SKM-1 treated with dmso at 0.1 percent for 144 hours (cell line): ENCODE results near the gene NGF.

Source experiments
- DNase-seq: peaks from one replicate; lab custom pipeline; 2025; ENCODE audit not compliant: unreplicated experiment; lab: John Stamatoyannopoulos, UW

NGF gene

DNA sequence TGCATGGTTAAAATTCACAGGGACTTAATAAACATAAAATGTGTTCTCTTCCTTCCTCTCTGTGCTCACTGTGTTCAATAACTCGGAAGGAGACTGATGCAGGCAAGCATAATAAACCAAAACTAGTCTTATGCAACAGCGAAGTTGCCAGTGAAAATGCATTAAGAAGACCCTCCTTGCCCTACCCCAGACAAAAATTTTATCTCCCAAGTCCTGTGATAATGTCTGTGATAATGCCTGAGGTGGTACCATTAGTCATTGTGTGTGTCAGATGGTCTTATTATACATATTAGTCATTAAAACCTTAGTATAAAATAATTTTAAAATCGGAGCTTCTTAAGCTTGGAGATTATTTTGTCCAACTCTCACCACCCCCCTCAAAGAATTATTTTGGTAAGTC is 97.8 kb downstream of the NGF start:
- no peak for DNase-seq

DNA sequence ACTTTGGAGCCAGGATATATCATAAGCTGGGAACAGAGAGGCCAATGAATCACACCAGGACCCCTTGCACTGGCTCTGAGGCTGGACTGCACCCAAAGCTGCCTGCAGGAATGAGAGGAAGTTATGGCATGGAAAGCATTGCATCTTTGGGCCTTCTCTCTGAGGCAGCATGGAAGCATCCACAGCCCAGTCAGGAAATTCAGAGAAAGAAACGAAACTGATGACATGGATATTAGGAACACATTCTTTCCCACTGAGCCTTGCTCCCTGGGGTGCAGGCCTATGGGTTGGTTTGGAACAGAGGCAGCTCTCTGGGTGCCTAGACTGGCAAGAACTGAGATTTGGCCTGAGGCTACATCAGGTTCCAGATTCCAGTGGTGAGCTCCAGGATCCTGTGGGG is 98.6 kb downstream of the NGF start:
- DNase-seq: no peak

DNA sequence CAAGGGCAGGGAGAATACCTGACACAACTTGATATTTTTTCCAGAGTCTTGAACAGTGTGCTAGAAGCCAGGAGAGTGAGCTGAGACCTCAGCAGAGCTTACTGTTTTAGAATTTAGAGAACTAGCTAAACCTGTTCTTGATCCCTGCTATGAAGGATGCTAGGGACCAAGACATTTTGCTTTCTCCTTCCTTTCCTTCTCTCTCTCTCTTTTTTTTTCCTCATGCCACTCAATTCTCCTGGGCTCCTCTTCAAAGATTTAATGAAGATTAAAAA is 99.0 kb downstream of the NGF start:
- no peak for DNase-seq

DNA sequence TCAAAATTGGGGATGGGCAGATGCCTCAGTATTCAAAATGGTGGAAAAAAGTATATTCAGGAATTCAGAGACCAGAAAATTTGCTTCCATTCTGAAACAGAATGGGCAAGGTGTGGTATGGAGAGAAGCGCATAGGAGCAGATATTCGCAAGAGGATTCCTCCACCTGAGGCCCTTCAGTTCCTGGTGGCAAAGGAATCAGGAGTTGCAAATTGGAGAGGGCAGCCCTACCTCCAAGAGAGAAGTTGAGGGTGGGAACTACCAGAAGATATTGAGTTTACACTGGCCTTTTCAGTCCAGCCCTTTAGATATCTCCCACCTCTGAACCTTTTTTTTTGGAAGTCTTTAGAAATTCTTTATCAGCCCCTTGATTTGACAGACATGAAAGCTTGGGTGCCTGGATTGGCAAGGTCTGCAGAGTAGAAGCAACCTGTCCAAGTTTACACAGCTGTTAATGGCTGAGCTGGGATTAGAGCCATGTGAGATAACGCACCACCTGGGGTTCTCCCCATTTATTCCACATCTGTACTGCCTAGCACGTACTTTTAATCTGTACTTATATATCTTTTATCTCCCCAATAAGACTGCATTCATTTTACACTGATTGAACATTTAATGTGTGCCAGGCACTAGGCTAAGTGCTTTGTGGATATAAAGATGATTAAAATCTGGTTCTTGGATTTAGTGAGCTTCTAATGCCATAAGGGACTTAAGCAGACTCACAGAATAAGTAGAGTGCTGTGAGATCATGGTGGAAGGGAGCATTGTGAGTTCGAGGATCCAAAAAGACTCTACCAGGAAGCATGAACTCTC is 99.5 kb downstream of the NGF start:
- DNase-seq: no peak

DNA sequence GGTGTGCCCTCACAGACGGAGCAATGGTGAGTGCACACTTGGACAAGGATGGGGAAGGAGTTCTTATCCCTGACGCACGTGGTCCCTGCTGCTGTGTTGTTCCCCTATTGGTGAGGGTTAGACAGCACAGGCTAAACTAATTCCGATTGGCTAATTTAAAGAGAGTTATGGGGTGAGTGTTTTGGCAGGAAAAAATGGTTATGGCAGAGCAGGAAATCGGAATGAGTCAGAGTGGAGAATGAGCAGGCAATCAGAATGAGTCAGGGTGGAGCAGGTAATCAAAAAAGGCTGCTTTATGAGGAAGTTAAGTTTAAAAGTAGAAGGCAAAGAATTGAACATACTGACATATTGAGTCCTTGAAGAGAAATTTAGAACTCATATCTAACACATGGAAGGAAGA is 100.5 kb downstream of the NGF start:
- no peak for DNase-seq

DNA sequence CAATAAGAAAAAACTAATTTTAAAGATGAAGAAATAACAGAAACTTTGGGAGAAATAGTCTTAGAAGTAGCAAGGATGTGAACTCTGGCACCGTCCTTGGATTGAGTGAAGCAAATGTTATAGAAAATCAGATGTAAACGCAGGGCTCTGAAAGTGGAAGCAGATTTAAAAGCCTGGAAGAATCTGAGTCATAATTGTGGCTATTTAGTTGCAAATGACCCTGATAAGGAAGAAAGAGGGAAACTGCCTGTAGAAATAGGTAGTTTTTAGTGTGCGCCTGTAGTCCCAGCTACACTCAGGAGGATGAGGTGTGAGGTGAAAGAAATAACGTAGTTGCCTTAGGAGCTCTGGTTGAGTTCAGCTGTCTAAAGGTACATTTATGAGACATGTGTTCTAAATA is 101.0 kb downstream of the NGF start:
- no peak for DNase-seq
